GM11168 (cell line): ENCODE data around the gene IVD.

Experiments
- in situ Hi-C: fragments of 300-500 bp; cut with MboI; formaldehyde crosslinking; loops from one replicate; pipeline ENCODE4 v1.12.0; 2022; ENCODE audit warnings: low sequenced_read_pairs; ENCODE audit not compliant: unreplicated experiment

Gene IVD

GRCh38 chr15:40436892-40437751, 31.5 kb downstream of the IVD start:
- in situ Hi-C loops = no loop called here

GRCh38 chr15:40437752-40438687, 32.4 kb downstream of the IVD start:
- in situ Hi-C loops = no loop called here

- in situ Hi-C loops = no loop called here
Observed at GRCh38 chr15:40438712-40439111, 33.1 kb downstream of the IVD start.

- in situ Hi-C loops = no loop called here
Observed at GRCh38 chr15:40439461-40439959, 33.9 kb downstream of the IVD start.

GRCh38 chr15:40439960-40440742, 34.6 kb downstream of the IVD start:
- in situ Hi-C loops = no loop called here

- in situ Hi-C loops = no loop called here
Observed at GRCh38 chr15:40440743-40441564, 35.4 kb downstream of the IVD start, which contains the start of gene BAHD1. BAHD1 (plus strand) TSS chr15:40440953; CDS start chr15:40458465, 17,512 bp downstream.

GRCh38 chr15:40441565-40442531, 36.3 kb downstream of the IVD start:
- in situ Hi-C loops = no loop called here

- in situ Hi-C loops = no loop called here
Observed at GRCh38 chr15:40443255-40443654, 37.7 kb downstream of the IVD start.

GRCh38 chr15:40443846-40444245, 38.3 kb downstream of the IVD start:
- in situ Hi-C loops = no loop called here

GRCh38 chr15:40444736-40445135, 39.1 kb downstream of the IVD start:
- in situ Hi-C loops = no loop called here

- in situ Hi-C loops = no loop called here
Observed at GRCh38 chr15:40445421-40445922, 39.9 kb downstream of the IVD start.

- in situ Hi-C loops = no loop called here
Observed at GRCh38 chr15:40446144-40446543, 40.5 kb downstream of the IVD start.

GRCh38 chr15:40448354-40448753, 42.8 kb downstream of the IVD start:
- in situ Hi-C loops = no loop called here

- in situ Hi-C loops = no loop called here
Observed at GRCh38 chr15:40449275-40449674, 43.7 kb downstream of the IVD start.

- in situ Hi-C loops = no loop called here
Observed at GRCh38 chr15:40450047-40450446, 44.5 kb downstream of the IVD start.

GRCh38 chr15:40451527-40452158, 46.0 kb downstream of the IVD start:
- in situ Hi-C loops = no loop called here

- in situ Hi-C loops = no loop called here
Observed at GRCh38 chr15:40452296-40453090, 46.9 kb downstream of the IVD start.
